Activated CD4-positive, alpha-beta T cell treated with anti-CD3 and anti-CD28 coated beads, Interleukin-2, Interleukin-6, amounts not matched to agents 100 ng/mL and 50 ng/mL, durations not matched to agents 16 hours and 8 hours (primary cell): ENCODE results near the gene TMEM161A.
A peak's percentile ranks its signal among the peaks of the same experiment; 100 is the strongest.
"Not testable (repeated sequence)": the region's sequence is repeated elsewhere in the genome, so short reads cannot be mapped to it uniquely, and the experiment has no call there.

Source experiments
- DNase-seq: peaks from one replicate; pipeline ENCODE4 v3.0.0-alpha.2; 2020

The TMEM161A gene

GRCh38 chr19:19154768-19155494 is 16.7 kb upstream of the TMEM161A start:
- no peak for DNase-seq

GRCh38 chr19:19152668-19153384 is 14.5 kb upstream of the TMEM161A start:
- no peak for DNase-seq

- no peak for DNase-seq
Observed at GRCh38 chr19:19151418-19151817, 13.1 kb upstream of the TMEM161A start.

GRCh38 chr19:19149435-19149834 is 11.2 kb upstream of the TMEM161A start:
- DNase-seq = no peak

- DNase-seq = not testable (repeated sequence)
Observed at GRCh38 chr19:19148504-19148903, 10.2 kb upstream of the TMEM161A start.

GRCh38 chr19:19147344-19147743 is 9.1 kb upstream of the TMEM161A start:
- no peak for DNase-seq

GRCh38 chr19:19146865-19147264 is 8.6 kb upstream of the TMEM161A start:
- no peak for DNase-seq

- peak; percentile 91 for DNase-seq
Observed at GRCh38 chr19:19145684-19146608, 7.7 kb upstream of the TMEM161A start.

- DNase-seq = no peak
Observed at GRCh38 chr19:19145281-19145680, 7.0 kb upstream of the TMEM161A start.

- no peak for DNase-seq
Observed at GRCh38 chr19:19142347-19142746, 4.1 kb upstream of the TMEM161A start.

- no peak for DNase-seq
Observed at GRCh38 chr19:19140476-19140875, 2.2 kb upstream of the TMEM161A start.

- DNase-seq = no peak
Observed at GRCh38 chr19:19139876-19140229, 1.6 kb upstream of the TMEM161A start.

GRCh38 chr19:19137556-19138108 is 646 bp downstream of the TMEM161A start:
- no peak for DNase-seq

- DNase-seq = not testable (repeated sequence)
Observed at GRCh38 chr19:19135713-19136112, 2.6 kb downstream of the TMEM161A start.

GRCh38 chr19:19134687-19135158 is 3.6 kb downstream of the TMEM161A start:
- DNase-seq = no peak

GRCh38 chr19:19133985-19134384 is 4.3 kb downstream of the TMEM161A start:
- DNase-seq = no peak

GRCh38 chr19:19132912-19133311 is 5.4 kb downstream of the TMEM161A start:
- no peak for DNase-seq

GRCh38 chr19:19131989-19132388 is 6.3 kb downstream of the TMEM161A start:
- no peak for DNase-seq

- no peak for DNase-seq
Observed at GRCh38 chr19:19126102-19126501, 12.2 kb downstream of the TMEM161A start.

GRCh38 chr19:19123386-19123785 is 14.9 kb downstream of the TMEM161A start:
- DNase-seq = no peak

- no peak for DNase-seq
Observed at GRCh38 chr19:19122902-19123301, 15.4 kb downstream of the TMEM161A start.

- DNase-seq = no peak
Observed at GRCh38 chr19:19121371-19121770, 16.9 kb downstream of the TMEM161A start.
